Measurements from ENCODE around the gene FOXQ1.
"Not testable (repeated sequence)": the region's sequence is repeated elsewhere in the genome, so short reads cannot be mapped to it uniquely, and the experiment has no call there.

FOXQ1 gene

DNA sequence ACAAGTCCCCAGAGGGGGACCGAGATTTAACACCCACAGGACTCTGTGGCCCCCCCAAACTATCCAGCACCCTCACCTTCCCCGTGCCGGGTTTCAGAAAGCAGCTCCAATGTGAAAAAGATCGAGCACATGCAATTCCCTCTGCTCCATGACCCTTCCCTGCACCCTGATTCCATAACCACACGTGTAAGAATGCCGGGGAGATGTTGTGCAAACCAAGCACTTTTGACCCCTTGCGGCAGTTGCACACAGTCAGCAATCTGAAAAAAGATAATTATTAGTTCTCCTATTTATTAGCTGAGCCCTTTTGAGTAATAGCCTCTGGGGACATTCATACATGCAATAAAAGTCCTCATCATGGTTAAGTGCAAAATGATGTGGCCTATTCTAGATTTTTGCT, 13.0 kb downstream of the FOXQ1 start:
- no peak for DNase-seq

DNA sequence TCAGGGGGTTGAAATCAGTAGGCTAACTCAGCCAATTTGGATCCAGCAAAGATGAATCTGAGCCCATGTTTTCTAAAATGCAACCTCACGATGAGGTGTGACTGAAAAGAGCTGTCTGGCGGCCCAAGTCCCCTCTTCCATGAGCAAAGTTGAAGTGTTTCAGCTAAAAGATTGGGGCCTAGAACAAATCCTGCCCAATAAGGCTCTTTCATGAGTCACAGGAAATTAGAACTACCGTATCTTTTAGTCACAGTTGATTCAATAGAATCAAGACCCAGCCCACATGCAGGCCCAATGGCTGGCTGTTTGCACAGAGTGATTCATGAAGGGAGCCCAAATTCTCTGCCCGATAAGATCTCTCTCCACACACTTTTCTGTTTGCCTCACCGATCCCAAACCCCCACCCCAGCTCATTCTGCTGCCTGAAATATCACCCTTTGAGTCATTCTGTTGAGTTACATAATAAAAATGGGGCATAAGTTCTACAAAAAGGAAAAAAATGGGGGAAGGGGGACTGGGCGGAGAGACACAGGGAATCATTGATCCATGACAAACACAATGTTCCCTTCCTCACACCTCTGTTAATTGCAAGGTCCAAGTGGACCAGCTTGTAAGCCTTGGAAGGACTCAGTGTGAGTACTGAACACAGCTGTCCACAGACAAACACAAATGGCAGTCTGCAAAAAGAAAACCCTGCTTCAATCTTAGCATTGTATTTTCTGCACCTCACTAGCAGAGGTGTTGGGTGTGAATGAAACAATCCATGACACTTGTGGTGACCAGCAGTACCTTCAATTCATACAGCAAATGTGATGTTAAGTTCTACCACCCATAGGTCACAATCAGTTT, 13.8 kb downstream of the FOXQ1 start:
- DNase-seq = no peak

DNA sequence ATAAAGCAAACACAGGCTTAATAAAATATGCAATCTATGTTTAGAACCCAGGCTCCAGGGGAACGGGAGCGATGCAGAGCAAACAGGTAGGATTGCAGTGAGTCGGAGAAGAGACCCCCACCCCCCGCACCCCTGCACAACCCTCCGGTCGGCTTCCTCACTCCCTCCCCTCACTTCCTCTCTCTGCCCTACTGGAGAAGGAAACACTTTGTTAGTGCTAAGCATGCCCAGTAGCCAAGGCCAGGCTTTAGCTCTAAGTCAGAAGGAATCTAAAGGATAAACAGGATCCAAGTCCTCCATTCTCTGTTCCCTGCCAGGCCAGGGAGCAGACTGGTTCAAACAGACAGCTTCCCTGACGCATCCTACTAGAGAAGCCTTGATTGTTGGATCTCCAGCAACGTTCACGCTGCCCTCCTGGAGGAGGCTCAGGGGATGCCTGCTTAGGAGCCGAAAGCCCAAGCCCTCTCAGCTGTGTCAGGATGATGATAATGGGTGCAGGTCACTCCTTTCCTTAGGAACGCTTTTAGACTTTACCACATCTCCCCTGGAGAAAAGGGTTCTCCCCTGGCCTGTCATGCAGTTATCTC, 14.7 kb downstream of the FOXQ1 start:
- DNase-seq = no peak

DNA sequence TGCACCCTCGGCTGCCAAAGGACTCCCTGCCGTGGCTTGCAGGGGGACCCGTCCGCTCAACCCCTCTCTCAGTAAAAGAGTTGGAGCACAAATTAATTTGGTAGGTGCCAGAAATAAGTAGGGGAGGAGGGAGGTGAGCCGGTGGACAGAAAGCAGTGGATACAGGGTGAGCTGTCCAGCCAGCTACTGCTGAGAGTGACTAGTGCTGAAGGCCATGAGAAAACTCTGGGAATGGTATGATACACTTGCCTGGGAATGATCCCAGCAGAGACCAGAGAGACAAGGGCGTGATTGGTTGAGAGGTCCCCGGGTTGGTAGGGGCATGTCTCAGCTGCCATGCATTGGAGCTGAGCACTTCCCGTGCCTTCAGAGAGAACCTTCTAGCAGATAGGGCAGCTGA, 15.7 kb downstream of the FOXQ1 start:
- DNase-seq = no peak

- DNase-seq = no peak
Observed at GRCh38 chr6:1328129-1328800, 16.4 kb downstream of the FOXQ1 start.

- DNase-seq = no peak
Observed at GRCh38 chr6:1329708-1330107, 17.8 kb downstream of the FOXQ1 start.

- no peak for DNase-seq
Observed at GRCh38 chr6:1334684-1335083, 22.8 kb downstream of the FOXQ1 start.

DNA sequence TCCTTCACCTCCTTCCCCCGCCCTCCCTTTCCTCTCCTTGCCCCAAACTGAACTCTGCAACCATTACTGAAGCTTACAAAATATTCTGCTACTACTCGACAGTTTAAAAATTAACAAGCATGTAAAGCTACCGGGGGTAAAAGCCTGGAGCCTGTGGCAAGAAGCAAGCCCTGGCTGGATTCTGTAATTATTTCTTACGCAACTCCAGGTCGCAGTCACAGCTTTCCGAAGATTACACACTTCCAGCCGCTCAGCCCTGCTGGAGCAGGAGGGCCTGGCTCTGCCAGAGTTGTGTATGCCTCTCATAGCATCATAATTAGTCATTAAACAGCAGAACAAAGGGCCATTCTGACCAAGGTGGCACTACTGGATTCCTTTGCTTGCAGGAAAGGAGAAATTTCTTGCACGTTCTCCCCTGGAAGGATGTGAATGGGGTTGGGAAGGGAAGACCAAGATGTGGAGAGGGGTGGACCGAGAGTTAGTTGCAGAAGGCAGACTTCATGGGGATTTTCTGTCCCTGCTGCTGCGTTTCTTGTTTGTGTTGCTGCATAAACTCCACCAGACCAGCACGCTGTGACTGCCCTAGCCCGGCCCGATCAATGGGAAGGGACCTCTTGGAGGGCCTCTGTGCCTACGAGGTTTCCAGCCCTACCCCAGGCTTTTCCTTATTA, 23.6 kb downstream of the FOXQ1 start:
- no peak for DNase-seq

- DNase-seq = no peak
Observed at GRCh38 chr6:1336246-1336843, 24.4 kb downstream of the FOXQ1 start.

DNA sequence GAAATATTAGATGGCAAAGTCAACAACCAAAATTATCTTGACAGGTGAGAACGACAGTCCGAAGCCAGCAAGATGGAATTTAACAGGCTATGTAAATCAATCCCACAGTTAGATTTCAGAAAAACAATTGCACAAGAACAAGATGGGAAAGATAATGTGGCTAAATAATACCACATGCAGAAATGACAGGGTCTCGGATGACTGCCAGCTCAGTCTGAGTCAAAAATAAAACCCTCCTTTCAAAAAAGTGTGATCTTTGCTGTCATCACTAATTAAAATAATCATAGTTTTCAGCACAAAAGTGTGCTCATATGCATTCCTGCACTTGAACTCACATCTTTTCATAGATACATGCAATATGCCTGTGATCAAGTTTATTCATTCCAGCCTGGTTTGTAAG, 25.9 kb downstream of the FOXQ1 start:
- no peak for DNase-seq

DNA sequence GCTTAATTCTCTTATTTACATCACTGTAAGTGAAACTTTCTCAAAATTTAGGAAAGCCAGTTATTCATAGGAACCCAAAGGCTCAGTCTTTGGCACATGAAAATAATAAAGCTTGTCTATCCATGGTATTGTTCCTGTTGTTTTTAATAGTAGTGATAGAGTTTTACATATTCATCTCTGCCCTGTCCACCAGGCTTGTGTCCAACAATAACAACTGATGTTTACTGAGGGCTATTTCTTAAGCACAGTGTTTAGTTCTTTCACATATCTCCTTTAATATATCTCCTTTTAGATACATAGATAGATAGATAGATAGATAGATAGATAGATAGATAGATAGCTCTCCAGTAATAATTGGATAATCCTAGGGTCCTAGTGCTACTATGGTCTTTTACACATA, 34.2 kb downstream of the FOXQ1 start:
- DNase-seq = no peak

DNA sequence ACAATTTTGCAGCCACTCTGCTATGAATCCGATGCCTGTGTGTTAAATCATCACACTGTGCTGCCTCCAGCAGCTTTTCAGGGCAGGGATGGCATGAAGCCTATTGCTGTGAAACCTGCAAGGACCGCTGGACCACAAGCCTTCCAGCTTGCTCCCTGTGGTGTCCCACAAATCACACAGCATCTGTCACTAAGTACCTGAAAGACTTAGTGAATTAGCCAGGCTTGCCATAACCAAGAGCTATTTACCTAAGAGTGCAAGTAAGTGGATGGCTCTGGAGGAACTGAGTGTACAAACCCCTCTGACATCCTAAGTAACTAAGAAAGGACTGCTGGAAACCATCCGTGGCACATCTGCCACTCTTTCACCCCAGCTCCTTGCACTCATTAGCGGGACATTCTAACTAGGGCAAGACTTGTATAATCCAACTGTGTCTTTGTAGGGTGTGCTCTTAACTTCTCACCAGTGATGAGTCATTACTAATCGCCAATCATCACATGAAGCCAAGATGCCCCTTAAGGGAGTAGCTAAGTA, 34.7 kb downstream of the FOXQ1 start:
- no peak for DNase-seq

- DNase-seq = no peak
Observed at GRCh38 chr6:1347161-1347560, 35.3 kb downstream of the FOXQ1 start.

- DNase-seq = no peak
Observed at GRCh38 chr6:1348675-1349074, 36.8 kb downstream of the FOXQ1 start.

- DNase-seq = no peak
Observed at GRCh38 chr6:1349655-1350054, 37.8 kb downstream of the FOXQ1 start.

- no peak for DNase-seq
Observed at GRCh38 chr6:1351381-1352008, 39.6 kb downstream of the FOXQ1 start.

DNA sequence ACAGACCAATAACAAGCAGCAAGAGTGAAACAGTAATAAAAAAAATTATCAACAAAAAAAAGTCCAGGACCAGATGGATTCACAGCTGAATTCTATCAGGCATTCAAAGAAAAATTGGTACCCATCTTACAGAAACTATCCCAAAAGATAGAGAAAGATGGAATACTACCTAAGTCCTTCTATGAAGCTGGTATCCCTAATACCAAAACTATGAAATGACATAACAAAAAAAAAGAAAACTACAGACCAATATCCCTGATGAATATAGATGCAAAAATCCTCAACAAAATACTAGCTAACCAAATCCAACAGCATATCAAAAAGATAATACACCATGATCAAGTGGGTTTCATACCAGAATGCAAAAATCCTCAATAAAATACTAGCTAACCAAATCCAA, 43.2 kb downstream of the FOXQ1 start:
- not testable (repeated sequence) for DNase-seq

GRCh38 chr6:1361717-1362116, 49.8 kb downstream of the FOXQ1 start:
- not testable (repeated sequence) for DNase-seq

- no peak for DNase-seq
Observed at GRCh38 chr6:1362643-1363042, 50.7 kb downstream of the FOXQ1 start.

DNA sequence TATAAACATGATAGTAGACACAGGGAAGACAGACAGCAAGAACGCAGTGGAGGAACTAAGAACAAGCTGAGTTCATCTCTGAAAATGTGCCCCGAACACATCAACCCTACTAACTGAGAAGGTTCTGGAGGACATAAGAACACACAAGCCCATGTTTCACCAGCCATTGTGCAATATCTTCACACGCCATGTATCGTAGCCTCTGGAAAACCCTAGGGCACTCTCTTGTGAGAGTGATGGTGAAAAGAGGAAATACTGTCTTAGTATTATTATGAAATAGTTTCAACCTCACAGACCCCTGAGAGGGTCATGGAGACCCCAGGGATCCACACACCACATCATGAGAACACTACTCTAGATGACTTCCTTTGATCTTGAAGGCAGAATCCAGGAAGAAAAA, 51.4 kb downstream of the FOXQ1 start:
- no peak for DNase-seq

DNA sequence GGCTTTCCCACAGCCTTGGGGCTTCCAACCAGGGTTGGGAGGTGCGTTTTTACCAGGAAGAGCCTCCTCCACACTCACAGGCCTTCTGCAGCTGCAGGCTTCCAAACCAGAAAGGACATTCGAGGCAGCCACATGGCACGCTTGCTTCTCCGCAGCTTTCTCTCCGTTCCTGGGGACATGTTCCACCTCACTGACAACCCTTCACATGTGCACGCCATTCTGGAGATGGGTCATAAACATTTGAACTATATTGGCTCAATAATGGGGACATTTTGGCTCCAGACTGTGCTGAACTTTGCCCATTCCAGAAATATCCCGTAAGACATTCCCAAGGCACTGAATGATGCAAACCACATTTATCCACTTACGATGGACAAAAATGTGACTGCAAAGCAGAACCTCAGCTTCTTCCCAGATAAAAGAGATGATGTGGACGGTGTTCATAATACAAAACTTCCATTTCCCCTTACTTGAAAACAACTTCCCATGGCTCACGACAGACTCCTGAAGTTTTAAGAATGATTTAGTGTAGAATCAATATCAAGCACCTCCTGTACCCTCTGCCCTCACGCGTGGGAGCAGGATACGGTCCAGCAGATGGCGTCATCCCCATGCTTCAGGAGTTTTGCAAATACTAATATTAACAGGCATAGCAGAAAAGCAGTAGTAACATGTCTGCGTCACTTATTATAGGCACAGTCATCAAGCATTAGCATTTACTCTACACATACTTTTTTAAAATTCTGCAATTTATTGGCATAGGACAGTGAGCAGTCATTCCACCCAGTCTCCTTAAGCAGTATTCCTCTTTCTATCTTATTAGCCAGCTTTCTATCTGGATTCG, 52.1 kb downstream of the FOXQ1 start:
- no peak for DNase-seq
